Activated naive CD4-positive, alpha-beta T cell treated with anti-CD3 and anti-CD28 coated beads, Interleukin-2, amount 50 U/mL, for 24 hours (primary cell): ENCODE measurements around the gene MYT1.
A peak's percentile ranks its signal among the peaks of the same experiment; 100 is the strongest.
"Not testable (repeated sequence)": the region's sequence is repeated elsewhere in the genome, so short reads cannot be mapped to it uniquely, and the experiment has no call there.

Experiments
- H3K27ac Mint-ChIP-seq: one replicate; pipeline ENCODE4 v1.8.0; 2021; ENCODE audit warnings: mild to moderate bottlenecking, mixed read lengths
- H3K27me3 Mint-ChIP-seq: one replicate; pipeline ENCODE4 v1.8.0; 2021; ENCODE audit warnings: mixed read lengths
- H3K36me3 Mint-ChIP-seq: one replicate; pipeline ENCODE4 v1.8.0; 2021; ENCODE audit warnings: mixed read lengths
- H3K4me1 Mint-ChIP-seq: one replicate; pipeline ENCODE4 v1.8.0; 2021; ENCODE audit warnings: mixed read lengths
- H3K4me3 Mint-ChIP-seq: one replicate; pipeline ENCODE4 v1.8.0; 2021; ENCODE audit warnings: mild to moderate bottlenecking, mixed read lengths
- H3K9me3 Mint-ChIP-seq: one replicate; pipeline ENCODE4 v1.8.0; 2021; ENCODE audit warnings: mixed read lengths

MYT1 gene

GRCh38 chr20:64187213-64187612 is 23.0 kb downstream of the MYT1 start:
- not testable (repeated sequence) for H3K27ac Mint-ChIP-seq, H3K4me1 Mint-ChIP-seq, H3K9me3 Mint-ChIP-seq, H3K27me3 Mint-ChIP-seq, H3K36me3 Mint-ChIP-seq, H3K4me3 Mint-ChIP-seq

DNA sequence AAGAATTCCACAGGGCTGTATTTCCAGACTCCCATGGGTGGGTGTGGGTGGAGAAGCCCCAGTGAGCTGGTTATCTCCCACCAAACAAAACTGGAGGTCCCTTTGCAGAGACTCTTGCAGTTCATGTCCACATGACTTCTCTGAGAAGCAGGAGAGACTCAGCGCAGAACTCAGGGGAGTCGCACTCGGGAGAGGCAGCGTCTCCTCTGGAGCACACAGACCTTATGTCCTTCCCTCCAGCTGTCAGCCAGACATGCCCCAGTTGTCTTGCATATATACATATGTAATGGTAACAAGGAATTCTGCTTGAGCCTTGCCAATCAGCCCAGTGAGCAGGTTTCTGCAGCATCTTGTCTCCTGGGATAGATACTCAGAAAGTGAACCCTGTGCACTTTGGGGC is 23.8 kb downstream of the MYT1 start:
- H3K36me3 Mint-ChIP-seq, result no peaks in the 10 kb centered on the region
- H3K4me1 Mint-ChIP-seq, result peaks cover 5% of the 10 kb centered on the region
- peaks cover 2% of the 10 kb centered on the region for H3K27me3 Mint-ChIP-seq
- H3K9me3 Mint-ChIP-seq, result no peaks in the 10 kb centered on the region
- H3K4me3 Mint-ChIP-seq, result no peak overlapping the region
- no peak overlapping the region for H3K27ac Mint-ChIP-seq

DNA sequence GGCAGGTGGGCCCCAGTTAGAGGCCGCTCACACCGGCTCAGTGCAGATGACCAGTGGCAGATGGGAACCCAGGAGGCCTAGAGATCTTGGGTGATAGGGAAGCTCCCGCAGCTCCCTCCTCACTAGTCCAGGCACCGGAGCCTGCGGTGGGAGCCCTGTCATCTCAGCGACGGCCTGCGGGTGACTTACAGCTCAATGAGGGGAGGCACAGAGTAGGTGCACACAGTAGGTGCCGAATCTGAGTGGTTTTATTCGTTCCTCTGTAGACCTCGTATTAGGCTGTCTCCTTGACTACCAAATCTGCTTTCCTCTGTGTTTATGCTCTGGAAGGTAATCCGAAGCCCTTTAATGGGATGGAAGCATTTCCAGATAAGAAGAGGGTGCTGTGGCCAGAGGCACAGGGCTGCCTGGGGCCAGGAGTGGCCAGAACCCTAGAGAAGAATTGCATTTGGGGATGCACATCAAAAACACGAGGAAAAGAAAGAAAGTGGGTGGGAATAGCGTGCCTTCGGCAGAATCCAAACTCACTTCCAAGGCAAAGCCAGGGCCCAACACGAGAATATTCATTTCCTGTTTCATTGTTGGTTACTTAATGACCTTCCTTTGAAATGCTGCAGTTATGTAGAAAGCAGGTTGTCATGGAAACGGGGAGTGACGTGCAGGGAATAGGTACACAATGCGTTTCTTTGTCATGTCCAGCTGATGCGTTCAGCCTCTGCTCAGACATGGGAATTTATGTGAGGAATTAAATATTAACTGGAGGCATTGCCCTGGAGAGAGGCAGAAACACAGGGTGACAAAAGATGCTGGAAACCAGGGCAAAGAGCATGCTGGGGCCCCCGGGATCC is 24.7 kb downstream of the MYT1 start:
- no peak overlapping the region for H3K4me3 Mint-ChIP-seq
- no peak overlapping the region for H3K27ac Mint-ChIP-seq
- H3K27me3 Mint-ChIP-seq, result peaks cover 1% of the 10 kb centered on the region
- H3K4me1 Mint-ChIP-seq, result peaks cover 5% of the 10 kb centered on the region
- H3K36me3 Mint-ChIP-seq, result no peaks in the 10 kb centered on the region
- H3K9me3 Mint-ChIP-seq, result no peaks in the 10 kb centered on the region

GRCh38 chr20:64189530-64189966 is 25.3 kb downstream of the MYT1 start:
- Mint-ChIP-seq H3K4me1 (peaks cover 5% of the 10 kb centered on the region), H3K36me3 (no peaks in the 10 kb centered on the region), H3K9me3 (no peaks in the 10 kb centered on the region), H3K4me3 (no peak overlapping the region), H3K27ac (no peak overlapping the region), H3K27me3 (peaks cover 3% of the 10 kb centered on the region)

DNA sequence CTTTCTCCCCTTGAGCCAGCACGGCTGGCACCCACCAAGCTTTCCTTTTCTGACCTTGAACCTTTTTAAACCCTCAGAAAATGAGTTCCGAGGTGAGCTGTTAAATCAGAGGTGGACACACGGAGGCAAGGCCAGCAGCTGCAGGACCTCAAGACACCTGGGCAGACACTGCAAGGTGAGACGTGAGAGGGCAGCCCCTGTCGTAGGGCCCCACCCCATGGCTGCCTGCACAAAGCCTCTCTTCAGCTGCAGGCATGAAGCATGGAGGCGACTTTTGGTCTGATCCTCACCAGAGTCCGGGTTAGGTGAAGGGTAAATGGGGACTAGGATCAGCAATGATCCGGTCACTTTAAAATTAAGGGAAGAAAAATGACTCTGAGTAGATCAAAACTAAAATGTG is 25.7 kb downstream of the MYT1 start:
- H3K27me3 Mint-ChIP-seq, result peaks cover 3% of the 10 kb centered on the region

GRCh38 chr20:64191002-64191401 is 26.8 kb downstream of the MYT1 start:
- Mint-ChIP-seq H3K4me3 (no peak overlapping the region), H3K4me1 (no peaks in the 10 kb centered on the region)

More for the DNA sequence above, 25.7 kb downstream of the MYT1 start:
- Mint-ChIP-seq H3K27ac (no peak overlapping the region), H3K9me3 (no peaks in the 10 kb centered on the region), H3K36me3 (no peaks in the 10 kb centered on the region), H3K4me1 (peaks cover 2% of the 10 kb centered on the region), H3K4me3 (no peak overlapping the region)

GRCh38 chr20:64192406-64192805 is 28.2 kb downstream of the MYT1 start:
- H3K27ac Mint-ChIP-seq, result no peak overlapping the region
- no peaks in the 10 kb centered on the region for H3K9me3 Mint-ChIP-seq
- H3K27me3 Mint-ChIP-seq, result peaks cover 3% of the 10 kb centered on the region
- H3K4me3 Mint-ChIP-seq, result no peak overlapping the region
- H3K36me3 Mint-ChIP-seq, result no peaks in the 10 kb centered on the region
- H3K4me1 Mint-ChIP-seq, result no peaks in the 10 kb centered on the region

More at GRCh38 chr20:64191002-64191401, 26.8 kb downstream of the MYT1 start:
- Mint-ChIP-seq H3K36me3 (no peaks in the 10 kb centered on the region), H3K9me3 (no peaks in the 10 kb centered on the region), H3K27ac (no peak overlapping the region), H3K27me3 (peaks cover 3% of the 10 kb centered on the region)

- no peaks in the 10 kb centered on the region for H3K36me3 Mint-ChIP-seq
- no peaks in the 10 kb centered on the region for H3K4me1 Mint-ChIP-seq
Measured at GRCh38 chr20:64193058-64193457, 28.8 kb downstream of the MYT1 start.

GRCh38 chr20:64194269-64194668 is 30.0 kb downstream of the MYT1 start:
- Mint-ChIP-seq H3K27me3 (peaks cover 3% of the 10 kb centered on the region), H3K4me1 (no peaks in the 10 kb centered on the region), H3K4me3 (no peak overlapping the region), H3K9me3 (no peaks in the 10 kb centered on the region), H3K27ac (peak overlapping the region; percentile 47), H3K36me3 (no peaks in the 10 kb centered on the region)

More at GRCh38 chr20:64193058-64193457, 28.8 kb downstream of the MYT1 start:
- no peak overlapping the region for H3K27ac Mint-ChIP-seq
- no peaks in the 10 kb centered on the region for H3K9me3 Mint-ChIP-seq
- no peak overlapping the region for H3K4me3 Mint-ChIP-seq
- H3K27me3 Mint-ChIP-seq, result peaks cover 3% of the 10 kb centered on the region

GRCh38 chr20:64196309-64196708 is 32.1 kb downstream of the MYT1 start:
- Mint-ChIP-seq H3K9me3 (no peaks in the 10 kb centered on the region), H3K27ac (no peak overlapping the region), H3K4me3 (no peak overlapping the region), H3K36me3 (no peaks in the 10 kb centered on the region), H3K27me3 (peaks cover 2% of the 10 kb centered on the region), H3K4me1 (no peaks in the 10 kb centered on the region)

- Mint-ChIP-seq H3K4me1 (no peaks in the 10 kb centered on the region), H3K36me3 (no peaks in the 10 kb centered on the region), H3K9me3 (no peaks in the 10 kb centered on the region), H3K27me3 (peaks cover 2% of the 10 kb centered on the region), H3K27ac (no peak overlapping the region), H3K4me3 (no peak overlapping the region)
Measured at GRCh38 chr20:64196847-64197306, 32.6 kb downstream of the MYT1 start.

DNA sequence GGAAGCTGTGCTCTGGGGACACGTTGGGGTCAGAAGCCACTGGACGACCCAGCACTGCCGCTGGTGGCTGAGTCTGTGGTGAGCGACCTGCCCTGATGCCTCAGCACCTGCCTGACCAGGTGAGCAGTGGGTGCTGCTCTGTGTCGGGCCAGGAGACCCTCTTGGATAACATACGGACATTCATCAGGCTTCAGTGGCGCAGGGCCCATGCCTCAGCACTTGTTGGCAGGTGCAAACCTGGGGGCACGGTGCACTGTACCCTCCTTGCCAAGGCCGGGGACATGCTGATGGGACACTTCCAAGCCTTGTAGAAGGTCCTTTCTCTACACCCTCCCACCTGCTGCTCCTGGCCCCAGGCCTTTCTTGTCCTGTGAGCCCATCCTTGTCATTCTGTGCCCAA is 34.1 kb downstream of the MYT1 start:
- Mint-ChIP-seq H3K9me3 (no peaks in the 10 kb centered on the region), H3K4me3 (no peak overlapping the region), H3K4me1 (no peaks in the 10 kb centered on the region), H3K36me3 (no peaks in the 10 kb centered on the region), H3K27ac (no peak overlapping the region), H3K27me3 (peaks cover 2% of the 10 kb centered on the region)

DNA sequence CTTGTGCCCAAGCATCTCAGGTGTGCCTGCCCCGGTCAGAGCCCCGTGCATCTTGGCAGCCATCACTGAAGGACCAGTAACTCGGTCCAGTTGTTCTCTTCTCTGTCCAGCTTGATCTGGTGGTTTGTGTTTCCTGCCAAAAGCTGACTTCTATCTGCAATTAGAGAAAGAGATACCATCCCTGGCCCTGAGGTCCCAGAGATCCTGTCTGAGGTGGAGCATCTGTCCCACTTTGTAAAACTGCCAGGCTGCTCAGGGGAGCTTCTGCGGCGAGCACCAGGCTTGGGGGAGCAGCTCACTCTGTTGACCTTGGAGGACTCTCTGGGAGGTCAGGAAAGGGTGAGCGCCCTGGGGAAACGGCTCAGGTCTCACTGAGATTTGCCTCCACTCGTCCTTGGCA is 35.1 kb downstream of the MYT1 start:
- Mint-ChIP-seq H3K9me3 (no peaks in the 10 kb centered on the region), H3K36me3 (no peaks in the 10 kb centered on the region), H3K27me3 (peaks cover 2% of the 10 kb centered on the region), H3K4me3 (no peak overlapping the region), H3K4me1 (no peaks in the 10 kb centered on the region), H3K27ac (no peak overlapping the region)

DNA sequence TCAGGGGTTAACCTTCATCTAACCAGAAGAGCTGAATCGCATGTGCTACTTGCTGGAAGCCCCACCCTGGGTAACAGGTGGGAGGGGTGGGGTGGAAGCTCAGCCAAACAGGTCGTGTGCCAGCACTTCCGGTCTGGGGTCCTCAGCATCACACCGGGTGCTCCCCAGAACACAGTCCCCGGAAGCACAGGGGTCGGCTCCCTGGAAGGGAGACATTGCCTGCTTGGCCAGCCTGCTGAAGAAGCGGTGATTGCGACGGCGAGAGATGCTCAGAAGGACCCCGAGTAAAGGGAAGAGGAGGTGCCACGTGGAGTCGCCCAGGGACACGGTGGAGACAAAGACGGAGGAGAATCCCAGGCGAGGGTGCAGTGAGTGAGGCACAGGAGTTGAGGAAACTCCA is 36.5 kb downstream of the MYT1 start:
- no peak overlapping the region for H3K4me3 Mint-ChIP-seq
- no peaks in the 10 kb centered on the region for H3K36me3 Mint-ChIP-seq
- H3K4me1 Mint-ChIP-seq, result no peaks in the 10 kb centered on the region
- no peak overlapping the region for H3K27ac Mint-ChIP-seq
- peaks cover 1% of the 10 kb centered on the region for H3K27me3 Mint-ChIP-seq
- H3K9me3 Mint-ChIP-seq, result no peaks in the 10 kb centered on the region

DNA sequence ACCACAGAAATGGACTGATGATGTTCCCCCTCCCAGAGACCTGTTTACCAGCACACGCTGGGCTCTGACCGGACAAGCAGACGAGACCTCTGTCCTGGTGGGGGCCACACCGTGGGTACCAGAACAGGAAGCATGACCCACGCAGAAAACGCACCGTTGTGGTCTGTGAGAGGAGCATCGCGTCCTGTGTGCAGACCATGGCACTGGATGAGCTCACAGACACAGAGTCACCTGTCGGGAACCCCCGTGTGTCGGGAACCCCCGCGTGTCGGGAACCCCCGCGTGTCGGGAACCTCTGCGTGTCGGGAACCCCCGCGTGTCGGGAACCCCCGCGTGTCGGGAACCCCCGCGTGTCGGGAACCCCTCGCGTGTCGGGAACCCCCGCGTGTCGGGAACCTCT is 37.4 kb downstream of the MYT1 start:
- Mint-ChIP-seq H3K27ac (no peak overlapping the region), H3K4me3 (no peak overlapping the region), H3K27me3 (peaks cover 1% of the 10 kb centered on the region), H3K4me1 (no peaks in the 10 kb centered on the region), H3K36me3 (no peaks in the 10 kb centered on the region), H3K9me3 (no peaks in the 10 kb centered on the region)

GRCh38 chr20:64203037-64203777 is 39.0 kb downstream of the MYT1 start:
- no peak overlapping the region for H3K4me3 Mint-ChIP-seq
- H3K9me3 Mint-ChIP-seq, result no peaks in the 10 kb centered on the region
- no peak overlapping the region for H3K27ac Mint-ChIP-seq
- H3K4me1 Mint-ChIP-seq, result no peaks in the 10 kb centered on the region
- H3K36me3 Mint-ChIP-seq, result no peaks in the 10 kb centered on the region
- peaks cover 1% of the 10 kb centered on the region for H3K27me3 Mint-ChIP-seq
